ENCODE data around the gene COQ10A.
A peak's percentile ranks its signal among the peaks of the same experiment; 100 is the strongest.
"Not testable (repeated sequence)": the region's sequence is repeated elsewhere in the genome, so short reads cannot be mapped to it uniquely, and the experiment has no call there.

The COQ10A gene

DNA sequence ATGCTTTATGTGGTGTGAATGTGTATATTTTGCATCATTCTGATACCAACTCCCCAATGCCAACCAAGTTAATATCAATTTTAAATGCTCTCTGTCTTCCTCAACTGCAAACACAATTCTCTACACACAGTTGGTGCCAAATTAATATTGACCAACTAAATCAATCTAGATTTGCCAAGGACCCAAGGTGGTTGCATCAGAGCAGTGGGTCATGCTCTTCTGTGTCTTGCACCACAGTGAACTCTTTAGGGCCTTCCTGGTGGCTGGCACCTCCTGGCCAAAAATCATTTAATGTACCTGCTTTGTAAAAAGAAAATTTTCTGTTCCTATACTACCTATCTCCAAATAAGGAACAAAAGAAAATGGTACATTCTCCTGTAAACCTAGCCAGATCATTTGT lies 14.1 kb downstream of the COQ10A start:
- no peak for DNase-seq (ENCODE audit: low spot score)

GRCh38 chr12:56282030-56282429 lies 15.3 kb downstream of the COQ10A start:
- no peak for DNase-seq (ENCODE audit: low spot score)

GRCh38 chr12:56282579-56282978 lies 15.8 kb downstream of the COQ10A start:
- DNase-seq (ENCODE audit: low spot score): no peak

DNA sequence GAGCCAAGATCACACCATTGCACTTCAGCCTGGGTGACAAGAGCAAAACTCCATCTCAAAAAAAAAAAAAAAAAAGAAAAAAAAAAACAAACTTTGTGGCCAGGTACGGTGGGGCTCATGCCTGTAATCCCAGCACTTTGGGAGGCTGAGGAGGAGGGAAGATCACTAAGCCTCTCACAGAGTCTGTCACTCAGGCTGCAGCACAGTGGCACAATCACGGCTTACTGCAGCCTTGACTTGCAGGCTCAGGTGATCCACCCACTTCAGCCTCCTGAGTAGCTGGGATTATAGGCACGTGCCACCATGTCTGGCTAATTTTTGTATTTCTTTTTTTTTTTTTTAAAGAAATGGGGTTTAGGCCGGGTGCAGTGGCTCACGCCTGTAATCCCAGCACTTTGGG lies 17.5 kb downstream of the COQ10A start:
- DNase-seq (ENCODE audit: low spot score): not testable (repeated sequence)

- no peak for DNase-seq (ENCODE audit: low spot score)
These were observed 19.5 kb downstream of the COQ10A start for GRCh38 chr12:56286044-56286830.

- DNase-seq (ENCODE audit: low spot score): no peak
These were observed 22.1 kb downstream of the COQ10A start for GRCh38 chr12:56288705-56289387.

GRCh38 chr12:56293795-56294194 lies 27.1 kb downstream of the COQ10A start:
- DNase-seq (ENCODE audit: low spot score): no peak

DNA sequence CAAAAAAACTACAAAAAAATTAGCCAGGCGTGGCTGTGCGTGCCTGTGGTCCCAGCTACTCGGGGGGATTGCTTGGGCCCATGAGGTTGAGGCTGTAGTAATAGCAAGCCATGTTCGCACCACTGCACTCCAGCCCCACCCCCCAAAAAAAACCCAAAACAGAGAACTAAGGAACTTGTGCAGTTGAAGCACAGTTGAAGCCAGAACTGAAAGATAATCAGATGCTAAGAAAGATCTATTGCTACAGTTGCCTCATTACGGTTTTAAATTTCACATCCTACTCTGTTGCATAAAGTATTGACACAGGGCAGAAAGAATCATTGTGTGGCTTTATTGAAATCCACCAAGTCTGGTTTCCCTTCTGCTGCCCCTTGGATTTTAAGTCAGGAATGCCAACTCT lies 29.6 kb downstream of the COQ10A start:
- DNase-seq (ENCODE audit: low spot score): no peak

DNA sequence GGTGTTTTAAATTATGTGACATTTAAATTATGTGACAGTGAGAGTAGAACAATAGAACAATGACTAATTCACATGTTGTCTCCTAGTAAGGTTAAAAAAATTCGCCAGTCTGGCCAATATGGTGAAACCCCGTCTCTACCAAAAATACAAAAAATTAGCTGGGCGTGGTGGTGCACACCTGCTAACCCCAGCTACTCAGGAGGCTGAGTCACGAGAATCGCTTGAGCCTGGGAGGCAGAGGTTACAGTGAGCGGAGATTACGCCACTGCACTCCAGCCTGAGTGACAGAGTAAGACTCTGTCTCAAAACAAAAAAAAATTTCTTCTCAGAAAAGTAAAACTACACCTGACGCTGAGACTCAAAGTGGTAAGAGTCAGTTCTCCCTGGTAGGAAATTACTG lies 30.7 kb downstream of the COQ10A start:
- DNase-seq (ENCODE audit: low spot score): no peak

DNA sequence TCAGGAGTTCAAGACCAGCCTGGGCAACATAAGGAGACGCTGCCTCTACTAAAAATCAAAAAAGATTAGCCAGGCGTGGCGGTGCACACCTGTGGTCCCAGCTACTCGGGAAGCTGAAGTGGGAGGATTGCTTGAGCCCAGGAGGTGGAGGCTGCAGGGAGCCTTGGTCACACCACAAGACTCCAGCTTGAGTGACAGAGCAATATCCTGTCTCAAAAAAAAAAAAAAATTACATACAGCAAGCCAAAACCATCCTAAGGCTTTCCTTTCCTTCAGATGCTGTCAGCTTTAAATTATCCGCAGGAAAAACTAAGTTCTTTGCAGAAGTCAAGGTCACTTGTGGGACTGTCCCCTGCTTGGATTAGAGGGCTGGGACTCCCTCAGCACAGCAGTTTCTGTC lies 32.1 kb downstream of the COQ10A start:
- peak; percentile 16 for DNase-seq (ENCODE audit: low spot score)

DNA sequence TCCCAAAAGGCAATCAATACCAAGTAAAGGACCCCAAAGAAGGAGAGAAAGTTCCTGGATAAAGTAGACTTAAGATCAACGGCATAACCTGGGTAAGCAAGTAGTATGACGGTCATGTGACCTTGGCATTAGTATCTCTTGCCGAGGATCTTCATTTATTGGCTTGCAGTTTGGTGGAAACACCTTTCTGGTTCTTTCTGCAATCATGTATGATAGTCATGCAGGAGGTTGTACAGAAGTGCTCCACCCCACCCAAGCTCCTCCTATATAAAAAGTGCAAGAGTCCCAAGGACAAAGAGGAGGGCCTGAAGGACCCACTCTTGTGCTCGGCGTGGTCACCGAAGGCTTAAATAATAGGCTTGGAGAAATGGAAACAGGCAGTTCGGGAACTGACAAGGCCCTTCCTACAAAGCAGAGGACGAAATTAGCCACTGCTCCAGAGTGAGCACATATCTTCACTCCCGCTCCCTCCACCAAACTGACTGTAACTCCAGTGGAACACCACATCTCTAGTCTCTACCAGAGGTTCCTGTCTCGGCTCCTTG lies 32.6 kb downstream of the COQ10A start:
- no peak for DNase-seq (ENCODE audit: low spot score)

- peak; percentile 98 for DNase-seq (ENCODE audit: low spot score)
These were observed 33.3 kb downstream of the COQ10A start, which contains the start of gene CS for GRCh38 chr12:56299853-56300643. CS (minus strand) TSS chr12:56300330; CDS start chr12:56300201, 129 bp downstream.

- DNase-seq (ENCODE audit: low spot score): no peak
These were observed 34.1 kb downstream of the COQ10A start for GRCh38 chr12:56300644-56301464.

GRCh38 chr12:56304276-56304675 lies 37.5 kb downstream of the COQ10A start:
- no peak for DNase-seq (ENCODE audit: low spot score)

GRCh38 chr12:56304872-56305590 lies 38.3 kb downstream of the COQ10A start:
- peak; percentile 61 for DNase-seq (ENCODE audit: low spot score)

DNA sequence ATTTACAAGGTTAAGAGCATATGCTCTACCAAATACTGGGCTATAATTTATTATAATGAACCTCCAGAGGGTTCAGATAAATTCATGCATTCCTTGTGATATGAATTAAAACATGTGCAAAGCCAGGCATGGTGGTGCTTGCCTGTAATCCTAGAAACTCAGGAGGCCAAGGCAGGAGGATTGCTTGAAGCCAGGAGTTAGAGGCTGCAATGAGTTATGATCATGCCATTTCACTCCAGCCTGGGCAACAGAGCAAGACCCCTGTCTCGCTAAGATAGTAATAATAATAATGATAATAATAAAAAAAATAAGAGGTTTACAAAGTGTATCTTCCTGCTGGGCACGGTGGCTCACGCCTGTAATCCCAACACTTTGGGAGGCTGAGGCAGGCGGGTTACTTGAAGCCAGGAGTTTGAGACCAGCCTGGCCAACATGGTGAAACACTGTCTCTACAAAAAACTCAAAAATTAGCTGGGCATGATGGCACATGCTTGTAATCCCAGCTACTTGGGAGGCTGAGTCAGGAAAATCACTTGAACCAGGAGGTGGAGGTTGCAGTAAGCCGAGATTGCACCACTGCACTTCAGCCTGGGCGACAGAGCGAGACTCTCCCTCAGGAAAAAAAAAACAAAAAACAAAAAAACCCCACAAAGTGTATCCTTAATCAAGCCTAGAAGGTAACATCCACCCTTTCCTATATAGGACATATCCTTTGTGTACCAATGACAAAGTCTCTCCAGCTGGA lies 40.7 kb downstream of the COQ10A start:
- no peak for DNase-seq (ENCODE audit: low spot score)

- no peak for DNase-seq (ENCODE audit: low spot score)
These were observed 42.0 kb downstream of the COQ10A start for GRCh38 chr12:56308714-56309113.

- DNase-seq (ENCODE audit: low spot score): no peak
These were observed 44.3 kb downstream of the COQ10A start for GRCh38 chr12:56311003-56311402.

DNA sequence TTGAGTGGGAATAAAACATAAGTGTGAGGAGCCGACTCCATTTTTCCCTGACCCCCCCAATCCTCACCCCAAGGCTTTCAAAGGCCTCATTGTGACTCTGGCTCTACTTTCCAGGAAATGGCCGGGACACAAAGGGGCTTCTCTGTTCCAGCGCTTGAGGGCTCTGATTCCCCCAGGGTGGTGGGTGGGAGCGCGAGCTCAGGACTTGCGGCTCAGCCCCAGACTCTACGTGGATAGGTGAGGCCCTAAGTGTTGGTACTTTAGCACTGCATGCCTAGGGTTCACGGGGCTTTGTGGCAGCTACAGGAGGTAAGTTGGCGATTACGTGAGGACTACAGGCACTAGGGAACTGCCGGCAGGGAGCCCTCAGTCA lies 48.5 kb downstream of the COQ10A start:
- peak; percentile 28 for DNase-seq (ENCODE audit: low spot score)
